Measurements from ENCODE around the gene ANKIB1. TPM values are rescaled to one million over a fixed set of nuclear protein-coding genes. Genes with fewer than 3 reads are reported as not detected.

Gene ANKIB1
- total and polyA plus RNA-seq, 2 donors (not counting 1 experiment from before 2014, with no cell fraction given), result 16.5 to 76.7 TPM

DNA sequence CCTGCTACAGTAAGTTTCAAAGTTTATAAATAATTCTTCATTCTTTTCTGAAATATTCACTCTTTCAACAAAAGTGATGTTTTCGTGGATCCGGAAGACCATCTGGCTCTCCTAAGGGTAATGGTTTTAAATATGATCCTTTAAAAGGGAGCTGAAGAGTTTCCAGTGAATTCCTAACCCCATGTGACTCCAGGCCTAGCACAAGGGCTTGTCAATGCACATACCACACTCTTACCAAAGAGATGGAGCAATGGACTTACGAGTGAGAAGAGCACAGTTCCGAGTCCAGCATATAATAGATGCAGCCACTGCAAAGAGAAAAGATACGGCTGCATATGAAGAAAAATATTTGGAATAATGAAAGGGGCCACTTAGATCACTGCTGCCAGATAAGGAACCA is 169.5 kb downstream of the ANKIB1 start:
- H2AFZ ChIP-seq (ENCODE audit: insufficient read depth, low read depth, low read length, poor library complexity, severe bottlenecking), result no peak overlapping the region
- CTCF ChIA-PET, result interaction anchor here (0.7 to 2.9 kb wide), 2 partner anchors 9 to 10 kb away, joined by 3 to 13 read pairs; no protein-coding TSS in a partner anchor
- no peaks in the 10 kb centered on the region for H3K79me2 ChIP-seq (ENCODE audit: control insufficient read depth, insufficient read depth, low read length)
- H3K27me3 ChIP-seq (replicated peaks in 1 of 4; ENCODE audit: control extremely low read depth in 1 of 4, control insufficient read depth in 3 of 4, insufficient read depth in 4 of 4, low read length in 3 of 4), result no peaks in the 10 kb centered on the region
- no peak for DNase-seq
- H3K4me1 ChIP-seq (ENCODE audit: control insufficient read depth in 2 of 2, insufficient read depth in 2 of 2, low read length in 2 of 2), result no peaks in the 10 kb centered on the region
- no peak for ATAC-seq (ENCODE audit: low read depth)
- H4K20me1 ChIP-seq (ENCODE audit: control insufficient read depth, insufficient read depth, low read length, poor library complexity, severe bottlenecking), result no peaks in the 10 kb centered on the region
- no peaks in the 10 kb centered on the region for H3K9me3 ChIP-seq (ENCODE audit: control extremely low read depth in 1 of 3, control insufficient read depth in 2 of 3, insufficient read depth in 1 of 3, low read length in 2 of 3)
- H3K9ac ChIP-seq (ENCODE audit: low read length), result no peak overlapping the region
- H3K4me1 Mint-ChIP-seq, result no peaks in the 10 kb centered on the region
- TF ChIP-seq, protein P1, sequence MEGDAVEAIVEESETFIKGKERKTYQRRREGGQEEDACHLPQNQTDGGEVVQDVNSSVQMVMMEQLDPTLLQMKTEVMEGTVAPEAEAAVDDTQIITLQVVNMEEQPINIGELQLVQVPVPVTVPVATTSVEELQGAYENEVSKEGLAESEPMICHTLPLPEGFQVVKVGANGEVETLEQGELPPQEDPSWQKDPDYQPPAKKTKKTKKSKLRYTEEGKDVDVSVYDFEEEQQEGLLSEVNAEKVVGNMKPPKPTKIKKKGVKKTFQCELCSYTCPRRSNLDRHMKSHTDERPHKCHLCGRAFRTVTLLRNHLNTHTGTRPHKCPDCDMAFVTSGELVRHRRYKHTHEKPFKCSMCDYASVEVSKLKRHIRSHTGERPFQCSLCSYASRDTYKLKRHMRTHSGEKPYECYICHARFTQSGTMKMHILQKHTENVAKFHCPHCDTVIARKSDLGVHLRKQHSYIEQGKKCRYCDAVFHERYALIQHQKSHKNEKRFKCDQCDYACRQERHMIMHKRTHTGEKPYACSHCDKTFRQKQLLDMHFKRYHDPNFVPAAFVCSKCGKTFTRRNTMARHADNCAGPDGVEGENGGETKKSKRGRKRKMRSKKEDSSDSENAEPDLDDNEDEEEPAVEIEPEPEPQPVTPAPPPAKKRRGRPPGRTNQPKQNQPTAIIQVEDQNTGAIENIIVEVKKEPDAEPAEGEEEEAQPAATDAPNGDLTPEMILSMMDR (IDR thresholded peaks at IDR 0.05), result no peak
- TF ChIP-seq EZH2 (IDR thresholded peaks at IDR 0.05; ENCODE audit: borderline replicate concordance, insufficient read depth, low read depth, low read length, poor library complexity, severe bottlenecking), result no peak
- no peaks in the 10 kb centered on the region for H3K36me3 ChIP-seq (replicated peaks in 1 of 2; ENCODE audit: control extremely low read depth in 1 of 2, control insufficient read depth in 1 of 2, extremely low read depth in 1 of 2, insufficient read depth in 2 of 2, low read length in 1 of 2)
- H3K27ac ChIP-seq (ENCODE audit: low read length in 2 of 2), result no peak overlapping the region
- peaks cover 14% of the 10 kb centered on the region for H3K27me3 Mint-ChIP-seq
- intact Hi-C loops (cut with micrococcal nuclease), result no loop called here
- no peaks in the 10 kb centered on the region for H3K9me3 Mint-ChIP-seq (ENCODE audit: insufficient read depth)
- POLR2A ChIA-PET, result no interaction called here
- 100% methylated on average over 2 of the region's 5 CpGs for WGBS (ENCODE audit: insufficient coverage)
- H3K4me2 ChIP-seq (replicated peaks; ENCODE audit: low read depth, low read length, poor library complexity, severe bottlenecking), result no peak overlapping the region
- no peak overlapping the region for H3K4me3 Mint-ChIP-seq
- H3K27ac Mint-ChIP-seq, result no peak overlapping the region
- H3K4me3 ChIP-seq (ENCODE audit: control extremely low read depth in 1 of 5, extremely low read depth in 1 of 5, insufficient read depth in 1 of 5, low read depth in 2 of 5, low read length in 4 of 5), result no peak overlapping the region

DNA sequence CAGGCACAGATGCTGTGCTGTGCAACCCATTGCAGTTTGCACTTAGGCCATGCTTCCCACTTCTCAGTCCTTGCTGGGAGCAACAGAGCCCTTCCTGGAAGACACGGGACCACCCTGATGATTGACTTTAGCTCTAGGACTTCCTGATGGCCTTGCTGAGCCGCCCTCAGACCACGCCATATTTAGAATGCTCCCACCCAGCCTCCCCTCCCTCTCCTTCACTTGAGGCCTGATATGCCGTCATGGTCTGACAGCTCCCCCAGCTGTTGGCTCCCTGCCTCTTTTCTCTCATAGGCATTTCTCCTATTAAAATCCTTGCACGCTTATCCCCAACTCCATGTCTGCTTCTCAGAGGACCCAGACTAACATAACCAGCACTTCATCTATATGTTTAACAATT is 172.1 kb downstream of the ANKIB1 start:
- DNase-seq, result no peak
- Histone ChIP-seq H4K20me1 (ENCODE audit: control insufficient read depth, insufficient read depth, low read length, poor library complexity, severe bottlenecking) (no peaks in the 10 kb centered on the region), H3K36me3 (replicated peaks in 1 of 2; ENCODE audit: control extremely low read depth in 1 of 2, control insufficient read depth in 1 of 2, extremely low read depth in 1 of 2, insufficient read depth in 2 of 2, low read length in 1 of 2) (no peaks in the 10 kb centered on the region), H3K27ac (ENCODE audit: low read length in 2 of 2) (no peak overlapping the region), H3K79me2 (ENCODE audit: control insufficient read depth, insufficient read depth, low read length) (no peaks in the 10 kb centered on the region), H3K9ac (ENCODE audit: low read length) (no peak overlapping the region), H3K9me3 (ENCODE audit: control extremely low read depth in 1 of 3, control insufficient read depth in 2 of 3, insufficient read depth in 1 of 3, low read length in 2 of 3) (no peaks in the 10 kb centered on the region), H3K4me3 (ENCODE audit: control extremely low read depth in 1 of 5, extremely low read depth in 1 of 5, insufficient read depth in 1 of 5, low read depth in 2 of 5, low read length in 4 of 5) (no peak overlapping the region), H3K4me2 (replicated peaks; ENCODE audit: low read depth, low read length, poor library complexity, severe bottlenecking) (no peak overlapping the region), H3K4me1 (ENCODE audit: control insufficient read depth in 2 of 2, insufficient read depth in 2 of 2, low read length in 2 of 2) (no peaks in the 10 kb centered on the region), H2AFZ (ENCODE audit: insufficient read depth, low read depth, low read length, poor library complexity, severe bottlenecking) (no peak overlapping the region), H3K27me3 (replicated peaks in 1 of 4; ENCODE audit: control extremely low read depth in 1 of 4, control insufficient read depth in 3 of 4, insufficient read depth in 4 of 4, low read length in 3 of 4) (no peaks in the 10 kb centered on the region)
- peaks cover 9% of the 10 kb centered on the region for H3K27me3 Mint-ChIP-seq
- WGBS (ENCODE audit: insufficient coverage), result 98% methylated on average over 5 of the region's 5 CpGs
- ATAC-seq (ENCODE audit: low read depth), result no peak
- no peak overlapping the region for H3K4me3 Mint-ChIP-seq
- TF ChIP-seq EZH2 (IDR thresholded peaks at IDR 0.05; ENCODE audit: borderline replicate concordance, insufficient read depth, low read depth, low read length, poor library complexity, severe bottlenecking), result no peak
- TF ChIP-seq, protein P1 (IDR thresholded peaks at IDR 0.05), result no peak
- no peaks in the 10 kb centered on the region for H3K9me3 Mint-ChIP-seq (ENCODE audit: insufficient read depth)
- POLR2A ChIA-PET, result no interaction called here
- no peaks in the 10 kb centered on the region for H3K4me1 Mint-ChIP-seq
- intact Hi-C loops (cut with micrococcal nuclease), result no loop called here
- no peak overlapping the region for H3K27ac Mint-ChIP-seq
- CTCF ChIA-PET, result no interaction called here
